Endothelial cell (in vitro differentiated cells): ENCODE data around the gene CD4. TPM values are rescaled to one million over a fixed set of nuclear protein-coding genes. Genes with fewer than 3 reads are reported as not detected.
A peak's percentile ranks its signal among the peaks of the same experiment; 100 is the strongest.

Source experiments
- DNase-seq: peaks from one replicate; pipeline ENCODE4 v3.0.0; 2021; ENCODE audit warnings: low spot score
- H3K27ac Mint-ChIP-seq: one replicate; pipeline ENCODE4 v1.8.0; 2021; ENCODE audit warnings: mixed read lengths, inconsistent platforms; ENCODE audit not compliant: unreplicated experiment
- H3K27me3 Mint-ChIP-seq: one replicate; pipeline ENCODE4 v1.8.0; 2021; ENCODE audit warnings: mild to moderate bottlenecking, moderate library complexity, mixed read lengths, inconsistent platforms; ENCODE audit not compliant: unreplicated experiment
- H3K36me3 Mint-ChIP-seq: one replicate; pipeline ENCODE4 v1.8.0; 2021; ENCODE audit warnings: mild to moderate bottlenecking, low read depth, mixed read lengths, inconsistent platforms; ENCODE audit not compliant: unreplicated experiment
- H3K4me1 Mint-ChIP-seq: one replicate; pipeline ENCODE4 v1.8.0; 2021; ENCODE audit warnings: mild to moderate bottlenecking, mixed read lengths, inconsistent platforms; ENCODE audit not compliant: unreplicated experiment
- H3K4me3 Mint-ChIP-seq: one replicate; pipeline ENCODE4 v1.8.0; 2021; ENCODE audit warnings: mild to moderate bottlenecking, mixed read lengths, inconsistent platforms; ENCODE audit not compliant: unreplicated experiment
- H3K9me3 Mint-ChIP-seq: one replicate; pipeline ENCODE4 v1.8.0; 2021; ENCODE audit warnings: mixed read lengths, inconsistent platforms; ENCODE audit not compliant: unreplicated experiment
- CTCF ChIP-seq: fragments of 200-600 bp; sonication (generic); IDR thresholded peaks from one replicate; pipeline ENCODE4 v1.5.0; 2021; ENCODE audit warnings: antibody characterized with exemption; ENCODE audit not compliant: unreplicated experiment
- total RNA-seq: library from RNA; stranded (reverse); fragmentation: NEBNext Ultra II Directional; extraction: Animal tissue kit (Norgen Biotek cat#: 25700); gene quantifications from one replicate; pipeline ENCODE4 v1.2.1, GENCODE V29; 2021; ENCODE audit not compliant: unreplicated experiment

CD4 gene
- total RNA-seq, 1 donor from 2014 or later = 4.7 TPM

GRCh38 chr12:6821591-6822425 is 32.5 kb downstream of the CD4 start, which contains the start of gene GPR162:
Gene GPR162, plus strand, starts transcription at chr12:6821821. Its CDS starts 2,078 bp downstream, at chr12:6823899.
- Mint-ChIP-seq H3K4me1 (peaks cover 57% of the 10 kb centered on the region), H3K36me3 (peaks cover 20% of the 10 kb centered on the region), H3K27me3 (peaks cover 27% of the 10 kb centered on the region), H3K9me3 (no peaks in the 10 kb centered on the region), H3K4me3 (peak within 1 kb of the TSS; percentile 92), H3K27ac (peak within 1 kb of the TSS; percentile 81)
- TF ChIP-seq CTCF = no peak
- DNase-seq = peak; percentile 45

DNA sequence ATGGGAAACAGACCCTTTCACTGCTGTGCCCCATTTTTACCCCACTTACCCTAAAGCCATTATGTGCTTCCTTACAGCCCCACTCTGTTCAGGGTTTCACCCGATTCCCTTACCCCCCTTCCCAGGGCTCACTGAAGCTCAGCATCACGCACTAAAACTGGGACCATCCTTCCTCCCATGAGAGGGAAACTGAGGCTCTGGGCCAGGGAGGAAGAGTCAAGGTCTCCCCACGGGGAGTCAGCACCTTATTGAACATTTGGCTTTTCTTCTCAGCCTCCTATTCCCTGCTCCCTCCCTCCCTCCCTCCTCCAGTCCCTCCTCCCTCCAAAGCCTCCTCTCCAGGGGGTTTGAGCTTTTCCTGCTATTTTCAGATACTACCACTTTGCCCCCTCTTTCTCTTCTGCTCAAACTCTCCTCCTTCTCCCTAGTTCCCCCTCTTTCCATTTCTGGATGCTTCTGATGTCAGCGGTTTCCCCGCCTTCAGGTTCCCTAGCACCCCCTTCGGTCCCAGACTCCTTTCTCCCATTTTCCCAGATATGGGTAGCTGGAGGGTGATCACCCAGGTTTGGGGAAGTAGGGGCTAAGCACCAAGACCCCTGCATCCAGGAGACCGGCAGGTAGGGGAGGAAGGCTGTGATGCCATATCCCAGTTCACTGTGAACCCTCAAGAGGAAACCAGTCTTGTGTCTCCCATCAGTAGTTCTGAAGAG is 33.3 kb downstream of the CD4 start:
- Mint-ChIP-seq H3K4me1 (peaks cover 58% of the 10 kb centered on the region), H3K4me3 (peak overlapping the region; percentile 92), H3K36me3 (peaks cover 18% of the 10 kb centered on the region), H3K27ac (peak overlapping the region; percentile 5), H3K9me3 (no peaks in the 10 kb centered on the region), H3K27me3 (peaks cover 26% of the 10 kb centered on the region)
- TF ChIP-seq CTCF = no peak
- DNase-seq = no peak

DNA sequence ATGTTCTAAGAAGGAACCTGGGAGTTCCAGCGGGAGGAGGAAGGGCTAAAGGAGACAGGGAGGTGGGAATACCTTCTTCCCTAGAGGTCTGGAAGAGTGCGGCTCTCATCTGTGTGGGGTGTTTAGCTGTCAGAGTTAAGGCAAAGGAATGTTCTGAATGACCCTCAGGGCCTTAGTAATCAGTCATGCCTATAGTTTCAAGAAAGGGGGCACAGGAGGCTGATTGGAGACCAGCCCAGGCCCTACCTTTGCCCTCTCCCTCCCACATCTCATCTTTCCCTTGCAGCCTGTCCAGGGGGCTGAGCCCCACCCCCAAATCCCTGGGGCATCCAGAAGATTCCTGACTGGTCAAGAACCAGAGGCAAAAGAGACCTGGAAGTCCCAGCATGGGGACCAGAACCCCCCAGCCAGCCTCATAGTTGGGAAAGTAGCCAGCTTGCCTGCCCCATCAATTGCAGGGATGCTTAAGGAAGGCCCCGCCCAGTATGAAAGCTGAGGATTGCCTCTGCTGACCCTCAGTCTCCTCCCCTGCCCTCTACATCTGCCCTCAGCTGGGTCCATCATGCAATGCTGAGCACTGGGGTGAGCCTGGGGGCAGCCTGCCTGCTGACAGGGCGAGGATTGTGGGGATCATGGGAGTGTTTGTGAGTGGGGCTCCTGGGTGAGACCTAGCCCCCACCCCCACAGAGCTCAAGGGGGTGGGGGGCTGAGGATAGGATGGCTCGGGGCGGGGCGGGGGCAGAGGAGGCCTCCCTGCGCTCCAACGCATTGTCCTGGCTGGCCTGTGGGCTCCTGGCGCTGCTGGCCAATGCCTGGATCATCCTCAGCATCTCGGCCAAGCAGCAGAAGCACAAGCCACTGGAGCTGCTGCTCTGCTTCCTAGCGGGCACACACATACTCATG is 34.1 kb downstream of the CD4 start:
- Mint-ChIP-seq H3K27ac (peak overlapping the region; percentile 5), H3K9me3 (no peaks in the 10 kb centered on the region), H3K4me3 (peak overlapping the region; percentile 92), H3K4me1 (peaks cover 54% of the 10 kb centered on the region), H3K36me3 (peaks cover 13% of the 10 kb centered on the region), H3K27me3 (peaks cover 24% of the 10 kb centered on the region)
- no peak for TF ChIP-seq CTCF
- no peak for DNase-seq

DNA sequence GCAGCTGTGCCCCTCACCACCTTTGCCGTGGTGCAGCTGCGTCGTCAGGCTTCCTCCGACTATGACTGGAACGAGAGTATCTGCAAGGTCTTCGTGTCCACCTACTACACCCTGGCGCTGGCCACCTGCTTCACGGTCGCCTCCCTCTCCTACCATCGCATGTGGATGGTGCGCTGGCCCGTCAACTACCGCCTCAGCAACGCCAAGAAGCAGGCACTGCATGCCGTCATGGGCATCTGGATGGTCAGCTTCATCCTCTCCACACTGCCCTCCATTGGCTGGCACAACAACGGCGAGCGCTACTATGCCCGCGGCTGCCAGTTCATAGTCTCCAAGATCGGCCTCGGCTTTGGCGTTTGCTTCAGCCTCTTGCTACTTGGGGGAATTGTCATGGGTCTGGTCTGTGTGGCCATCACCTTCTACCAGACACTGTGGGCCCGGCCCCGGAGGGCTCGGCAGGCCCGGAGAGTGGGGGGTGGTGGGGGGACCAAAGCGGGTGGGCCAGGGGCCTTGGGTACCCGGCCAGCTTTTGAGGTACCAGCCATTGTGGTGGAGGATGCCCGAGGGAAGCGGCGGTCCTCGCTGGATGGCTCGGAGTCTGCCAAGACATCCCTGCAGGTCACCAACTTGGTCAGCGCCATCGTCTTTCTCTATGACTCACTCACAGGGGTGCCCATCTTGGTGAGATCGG is 34.9 kb downstream of the CD4 start:
- peaks cover 27% of the 10 kb centered on the region for H3K27me3 Mint-ChIP-seq
- no peak overlapping the region for H3K27ac Mint-ChIP-seq
- H3K4me1 Mint-ChIP-seq = peaks cover 51% of the 10 kb centered on the region

More for the DNA sequence above, 34.9 kb downstream of the CD4 start:
- DNase-seq = no peak
- Mint-ChIP-seq H3K4me3 (peak overlapping the region; percentile 70), H3K36me3 (peaks cover 13% of the 10 kb centered on the region), H3K9me3 (no peaks in the 10 kb centered on the region)
- no peak for TF ChIP-seq CTCF
